ENCODE data around the gene PDXP. TPM values are rescaled to one million over a fixed set of nuclear protein-coding genes. Genes with fewer than 3 reads are reported as not detected.
A peak's percentile ranks its signal among the peaks of the same experiment; 100 is the strongest.

PDXP gene
- total and polyA plus RNA-seq, 9 of the 15 experiments (the other 6 are each of a cell fraction or from before 2014, with no cell fraction given) = 7.9 to 54.2 (median 38.8) TPM

DNA sequence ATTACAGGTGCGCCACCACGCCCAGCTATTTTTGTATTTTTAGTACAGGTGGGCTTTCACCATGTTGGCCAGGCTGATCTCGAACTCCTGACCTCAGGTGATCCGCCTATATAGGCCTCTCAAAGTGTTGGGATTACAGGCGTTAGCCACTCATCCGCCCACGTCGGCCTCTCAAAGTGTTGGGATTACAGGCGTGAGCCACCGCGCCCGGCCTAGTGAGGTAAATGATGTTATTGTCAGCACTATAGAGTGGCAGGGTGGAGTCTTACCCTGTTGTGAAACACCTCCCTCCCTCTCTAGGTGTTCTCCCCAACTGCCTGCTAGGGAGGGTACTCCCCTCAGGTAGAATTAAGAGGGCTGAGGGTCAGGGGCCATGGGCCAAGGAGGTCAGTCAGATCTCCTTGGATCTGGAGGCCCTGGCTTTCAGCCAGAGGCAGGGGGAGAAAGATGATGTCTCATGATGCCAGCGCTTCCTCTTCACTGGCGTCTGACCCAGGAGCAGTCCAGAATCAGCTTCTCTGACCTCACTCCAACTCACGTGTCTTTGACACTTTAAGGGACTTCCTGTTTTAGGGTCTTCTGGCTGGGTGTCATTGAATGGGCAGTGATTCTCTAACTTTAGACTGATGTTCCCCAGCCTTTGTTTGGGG lies 47.9 kb upstream of the PDXP start (continued):
- TF ChIP-seq, protein P1, sequence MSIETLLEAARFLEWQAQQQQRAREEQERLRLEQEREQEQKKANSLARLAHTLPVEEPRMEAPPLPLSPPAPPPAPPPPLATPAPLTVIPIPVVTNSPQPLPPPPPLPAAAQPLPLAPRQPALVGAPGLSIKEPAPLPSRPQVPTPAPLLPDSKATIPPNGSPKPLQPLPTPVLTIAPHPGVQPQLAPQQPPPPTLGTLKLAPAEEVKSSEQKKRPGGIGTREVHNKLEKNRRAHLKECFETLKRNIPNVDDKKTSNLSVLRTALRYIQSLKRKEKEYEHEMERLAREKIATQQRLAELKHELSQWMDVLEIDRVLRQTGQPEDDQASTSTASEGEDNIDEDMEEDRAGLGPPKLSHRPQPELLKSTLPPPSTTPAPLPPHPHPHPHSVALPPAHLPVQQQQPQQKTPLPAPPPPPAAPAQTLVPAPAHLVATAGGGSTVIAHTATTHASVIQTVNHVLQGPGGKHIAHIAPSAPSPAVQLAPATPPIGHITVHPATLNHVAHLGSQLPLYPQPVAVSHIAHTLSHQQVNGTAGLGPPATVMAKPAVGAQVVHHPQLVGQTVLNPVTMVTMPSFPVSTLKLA (conservative IDR thresholded peaks at IDR 0.05) = 0 out of 4 replicates have a peak, but pooled peaks of 1 of the 2 experiments have one; percentile 33
- no peak for TF ChIP-seq ZNF316 (IDR thresholded peaks at IDR 0.05)
- TF ChIP-seq DPF2 (IDR thresholded peaks at IDR 0.05) = no peak

DNA sequence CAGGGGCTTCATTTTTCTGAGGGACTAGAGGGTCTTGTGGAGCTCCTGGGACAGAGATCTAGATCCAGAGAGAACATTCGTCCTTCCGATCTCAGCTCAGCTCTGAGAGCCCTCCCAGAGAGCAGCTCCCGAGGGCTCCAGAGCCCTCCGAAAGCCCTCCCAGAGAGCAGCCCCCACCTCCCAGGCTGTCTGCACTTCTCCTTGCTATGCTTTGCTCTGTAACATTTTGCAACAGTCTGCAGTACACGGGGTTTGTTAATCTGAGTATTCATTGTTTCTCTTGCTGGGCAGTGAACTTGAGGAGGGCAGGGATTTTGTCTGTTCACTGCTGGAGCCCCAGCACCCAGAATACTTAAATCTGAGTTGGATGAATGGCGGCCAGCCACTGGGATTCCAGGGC lies 47.3 kb upstream of the PDXP start:
- no peaks in the 10 kb centered on the region for H4K20me1 ChIP-seq (replicated peaks; ENCODE audit: control insufficient read depth, insufficient read depth, low read length)
- no peaks in the 10 kb centered on the region for H3K27me3 ChIP-seq (ENCODE audit: control insufficient read depth in 2 of 2, insufficient read depth in 2 of 2, low read length in 2 of 2)
- no peak for ATAC-seq
- CTCF ChIA-PET (ENCODE audit: low intra/inter-chr PET ratio) = no interaction called here
- no peak overlapping the region for H3K4me3 ChIP-seq
- WGBS (ENCODE audit: insufficient coverage, low coverage, missing lambda C conversion rate) = 85% methylated on average over 6 of the region's 6 CpGs
- peaks cover 12 to 18% of the 10 kb centered on the region in 2 experiments; a peak in 4 of 5 replicates for H3K4me1 ChIP-seq (replicated peaks in 1 of 2; ENCODE audit: control insufficient read depth in 2 of 2, insufficient read depth in 2 of 2, low read length in 2 of 2)
- peak overlapping the region in 1 of 2 experiments; percentile 73; a peak in 1 of 4 replicates for H3K9ac ChIP-seq (ENCODE audit: insufficient read depth in 1 of 2, low read depth in 2 of 2, low read length in 2 of 2)
- no peak overlapping the region for H2AFZ ChIP-seq (ENCODE audit: low read depth, low read length)
- POLR2A ChIA-PET = interaction anchor here (1.2 kb wide), 1 partner anchor 10 kb away, joined by 3 read pairs; no protein-coding TSS in a partner anchor
- FAIRE-seq = no peak
- peak overlapping the region; percentile 97; the same call in 2 of the 3 replicates for H3K27ac ChIP-seq (ENCODE audit: extremely low read depth, low read depth, low read length)
- in situ Hi-C loops (cut with MboI) = no loop called here
- peaks cover 34% of the 10 kb centered on the region for H3K79me2 ChIP-seq (ENCODE audit: control insufficient read depth, insufficient read depth, low read length)
- peaks cover 3% of the 10 kb centered on the region for H3K9me1 ChIP-seq (ENCODE audit: control insufficient read depth, insufficient read depth, low read length)
- peaks cover 26% of the 10 kb centered on the region; the same call in 1 of the 3 replicates for H3K36me3 ChIP-seq (ENCODE audit: control insufficient read depth, insufficient read depth, low read length)
- no peaks in the 10 kb centered on the region for H3K9me3 ChIP-seq (replicated peaks; ENCODE audit: control insufficient read depth, insufficient read depth, low read depth, low read length)
- H3K4me2 ChIP-seq (ENCODE audit: insufficient read depth, low read length) = no peak overlapping the region
- DNase-seq (ENCODE audit: extremely low read depth in 1 of 4, low spot score in 3 of 4) = no peak
- BruUV-seq (replicated peaks) = no TSS peak
- intact Hi-C loops (cut with micrococcal nuclease) = no loop called here
- TF ChIP-seq MCM2 (IDR thresholded peaks at IDR 0.05; ENCODE audit: low read depth) (no peak), MBD2 (IDR thresholded peaks at IDR 0.05; ENCODE audit: borderline replicate concordance, low read depth) (no peak), EP400 (IDR thresholded peaks at IDR 0.05) (no peak), PRMT5 (CRISPR knock-in tag; IDR thresholded peaks at IDR 0.05) (no peak), MXI1 (IDR thresholded peaks at IDR 0.05; ENCODE audit: low read depth, low read length) (no peak), ZSCAN29 (IDR thresholded peaks at IDR 0.05) (no peak), ZNF133 (CRISPR knock-in tag; IDR thresholded peaks at IDR 0.05) (no peak), NFE2 (IDR thresholded peaks at IDR 0.05; ENCODE audit: low read depth) (no peak), MYC (IDR thresholded peaks at IDR 0.05; ENCODE audit: low read depth, low read length) (no peak), MYC (CRISPR knock-in tag; IDR thresholded peaks at IDR 0.05; ENCODE audit: borderline replicate concordance, low read depth) (no peak), TBP (optimal IDR thresholded peaks at IDR 0.05; ENCODE audit: low read depth, low read length) (no peak), KAT2B (IDR thresholded peaks at IDR 0.05; ENCODE audit: low read depth, low read length) (no peak), FOXA1 (IDR thresholded peaks at IDR 0.05; ENCODE audit: borderline replicate concordance) (no peak)
- TF ChIP-seq, protein P2, sequence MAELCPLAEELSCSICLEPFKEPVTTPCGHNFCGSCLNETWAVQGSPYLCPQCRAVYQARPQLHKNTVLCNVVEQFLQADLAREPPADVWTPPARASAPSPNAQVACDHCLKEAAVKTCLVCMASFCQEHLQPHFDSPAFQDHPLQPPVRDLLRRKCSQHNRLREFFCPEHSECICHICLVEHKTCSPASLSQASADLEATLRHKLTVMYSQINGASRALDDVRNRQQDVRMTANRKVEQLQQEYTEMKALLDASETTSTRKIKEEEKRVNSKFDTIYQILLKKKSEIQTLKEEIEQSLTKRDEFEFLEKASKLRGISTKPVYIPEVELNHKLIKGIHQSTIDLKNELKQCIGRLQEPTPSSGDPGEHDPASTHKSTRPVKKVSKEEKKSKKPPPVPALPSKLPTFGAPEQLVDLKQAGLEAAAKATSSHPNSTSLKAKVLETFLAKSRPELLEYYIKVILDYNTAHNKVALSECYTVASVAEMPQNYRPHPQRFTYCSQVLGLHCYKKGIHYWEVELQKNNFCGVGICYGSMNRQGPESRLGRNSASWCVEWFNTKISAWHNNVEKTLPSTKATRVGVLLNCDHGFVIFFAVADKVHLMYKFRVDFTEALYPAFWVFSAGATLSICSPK (IDR thresholded peaks at IDR 0.05; ENCODE audit: borderline replicate concordance) = no peak
